Fibroblast of lung (primary cell): ENCODE data around the gene MSANTD1.

ENCODE experiments used
- CTCF ChIP-seq, 2 donors: IDR thresholded peaks in 1 of 2; conservative IDR thresholded peaks in 1 of 2; 1 replicate in 1 of 2; 2 replicates in 1 of 2; pipeline ENCODE4 v1.5.1; 2011 to 2012; ENCODE audit warnings: low read length in 2 of 2, control low read depth in 1 of 2, inconsistent platforms in 1 of 2, low read depth in 1 of 2, mild to moderate bottlenecking in 1 of 2
- EZH2 ChIP-seq: IDR thresholded peaks from 2 replicates; pipeline ENCODE4 v1.5.1; 2012; ENCODE audit warnings: low read length, control low read depth, mild to moderate bottlenecking; ENCODE audit errors: missing control alignments

- TF ChIP-seq CTCF (conservative IDR thresholded peaks at IDR 0.05 in 1 of 2, IDR thresholded peaks at IDR 0.05 in 1 of 2; ENCODE audit: low read depth in 1 of 2, low read length in 2 of 2) (no peak), EZH2 (no peak)
Observed at GRCh38 chr4:3249711-3250437, 915 bp downstream of the MSANTD1 start.
